ENCODE data around the gene FGD3.

The FGD3 gene

DNA sequence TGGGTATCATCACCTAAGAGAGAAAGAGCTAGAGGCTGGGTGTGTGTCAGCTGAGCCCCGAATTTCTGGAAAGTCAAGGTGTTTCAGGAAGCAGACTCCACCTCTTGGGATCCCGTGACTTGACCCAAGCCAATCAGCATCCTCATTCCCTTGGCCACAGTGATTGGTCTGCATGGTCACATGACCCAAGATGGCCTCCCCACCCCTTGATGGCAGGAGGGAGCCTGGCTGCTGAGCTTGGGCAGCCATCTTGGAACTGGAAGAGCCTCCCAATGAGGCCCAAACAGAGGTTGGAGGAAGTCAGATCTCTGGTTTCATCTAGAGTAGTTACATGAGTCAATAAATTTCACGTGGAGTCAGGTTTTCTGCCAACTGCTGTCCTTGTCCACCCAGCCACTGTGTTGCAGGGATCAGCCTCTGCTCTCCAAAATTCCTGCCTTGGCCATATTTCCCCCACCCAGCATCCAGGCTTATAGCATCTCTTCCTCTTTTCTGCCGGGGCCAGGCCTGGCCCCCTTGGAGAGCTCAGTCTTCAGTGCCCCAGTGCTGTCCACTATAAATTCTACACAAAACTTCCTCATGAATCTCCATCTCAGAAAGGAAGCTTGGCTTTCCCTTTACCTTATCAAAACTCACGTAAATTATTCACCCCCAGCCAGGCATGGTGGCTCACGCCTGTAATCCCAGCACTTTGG lies 93.9 kb downstream of the FGD3 start:
- Histone ChIP-seq H4K20me1 (ENCODE audit: insufficient read depth, low read length) (no peaks in the 10 kb centered on the region), H3K9me3 (replicated peaks; ENCODE audit: insufficient read depth, low read length) (no peaks in the 10 kb centered on the region), H3F3A (ENCODE audit: insufficient read depth, low read length) (no peaks in the 10 kb centered on the region), H3K79me2 (ENCODE audit: low read length) (no peaks in the 10 kb centered on the region), H3K27ac (ENCODE audit: low read length) (no peak overlapping the region), H3K27me3 (replicated peaks; ENCODE audit: insufficient read depth, low read length) (no peaks in the 10 kb centered on the region), H3K9me2 (replicated peaks; ENCODE audit: insufficient read depth, low read length) (no peaks in the 10 kb centered on the region), H3K4me2 (ENCODE audit: low read depth, low read length) (no peak overlapping the region), H3K4me1 (ENCODE audit: low read length) (no peaks in the 10 kb centered on the region), H2AFZ (ENCODE audit: low read length) (no peak overlapping the region), H3K9ac (ENCODE audit: low read length) (no peak overlapping the region), H3K36me3 (replicated peaks; ENCODE audit: insufficient read depth, low read length) (no peaks in the 10 kb centered on the region), H3K4me3 (ENCODE audit: low read length) (no peak overlapping the region)
- TF ChIP-seq CTCF (IDR thresholded peaks at IDR 0.05; ENCODE audit: low read length), result no peak
- no peak for TF ChIP-seq EZH2phosphoT487 (IDR thresholded peaks at IDR 0.05; ENCODE audit: low read length)
- TF ChIP-seq EZH2 (optimal IDR thresholded peaks at IDR 0.05; ENCODE audit: low read depth, low read length), result no peak
- no peak for DNase-seq

- H3K9ac ChIP-seq (ENCODE audit: low read length), result no peak overlapping the region
- H4K20me1 ChIP-seq (ENCODE audit: insufficient read depth, low read length), result no peaks in the 10 kb centered on the region
- no peaks in the 10 kb centered on the region for H3K4me1 ChIP-seq (ENCODE audit: low read length)
- H3K36me3 ChIP-seq (replicated peaks; ENCODE audit: insufficient read depth, low read length), result no peaks in the 10 kb centered on the region
- no peak overlapping the region for H3K27ac ChIP-seq (ENCODE audit: low read length)
- no peak overlapping the region for H3K4me3 ChIP-seq (ENCODE audit: low read length)
- H3F3A ChIP-seq (ENCODE audit: insufficient read depth, low read length), result no peaks in the 10 kb centered on the region
- no peak overlapping the region for H2AFZ ChIP-seq (ENCODE audit: low read length)
- no peak overlapping the region for H3K4me2 ChIP-seq (ENCODE audit: low read depth, low read length)
- no peak for TF ChIP-seq EZH2 (optimal IDR thresholded peaks at IDR 0.05; ENCODE audit: low read depth, low read length)
- no peak for TF ChIP-seq EZH2phosphoT487 (IDR thresholded peaks at IDR 0.05; ENCODE audit: low read length)
- TF ChIP-seq CTCF (IDR thresholded peaks at IDR 0.05; ENCODE audit: low read length), result no peak
- no peaks in the 10 kb centered on the region for H3K9me2 ChIP-seq (replicated peaks; ENCODE audit: insufficient read depth, low read length)
- H3K27me3 ChIP-seq (replicated peaks; ENCODE audit: insufficient read depth, low read length), result no peaks in the 10 kb centered on the region
- no peak for DNase-seq
- H3K79me2 ChIP-seq (ENCODE audit: low read length), result no peaks in the 10 kb centered on the region
- H3K9me3 ChIP-seq (replicated peaks; ENCODE audit: insufficient read depth, low read length), result no peaks in the 10 kb centered on the region
These were observed 95.8 kb downstream of the FGD3 start for GRCh38 chr9:93043122-93043521.

DNA sequence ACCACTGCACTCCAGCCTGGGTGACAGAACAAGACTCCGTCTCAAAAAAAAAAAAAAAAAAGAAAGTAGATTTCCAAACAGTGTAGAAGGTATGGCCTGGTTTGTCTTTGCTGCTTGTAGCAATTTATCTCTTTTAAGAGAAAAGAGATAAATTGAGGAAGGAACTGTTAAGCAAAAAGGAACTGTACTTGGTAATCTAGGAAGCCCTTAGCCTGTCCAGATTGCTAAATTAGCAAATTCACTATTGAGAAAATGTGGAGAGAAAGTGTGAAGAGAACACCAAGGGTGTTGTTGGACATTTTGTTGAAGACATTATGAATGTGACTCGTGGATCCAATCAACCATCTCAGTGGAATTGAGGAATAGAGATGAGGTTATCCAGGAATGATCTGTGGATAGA lies 98.2 kb downstream of the FGD3 start:
- H3K9ac ChIP-seq (ENCODE audit: low read length), result no peak overlapping the region
- H3K27ac ChIP-seq (ENCODE audit: low read length), result no peak overlapping the region
- no peaks in the 10 kb centered on the region for H3K27me3 ChIP-seq (replicated peaks; ENCODE audit: insufficient read depth, low read length)
- no peak for DNase-seq
- no peak overlapping the region for H2AFZ ChIP-seq (ENCODE audit: low read length)
- no peak overlapping the region for H3K4me3 ChIP-seq (ENCODE audit: low read length)
- H3K9me2 ChIP-seq (replicated peaks; ENCODE audit: insufficient read depth, low read length), result no peaks in the 10 kb centered on the region
- H3K4me1 ChIP-seq (ENCODE audit: low read length), result no peaks in the 10 kb centered on the region
- H3K36me3 ChIP-seq (replicated peaks; ENCODE audit: insufficient read depth, low read length), result no peaks in the 10 kb centered on the region
- H3K9me3 ChIP-seq (replicated peaks; ENCODE audit: insufficient read depth, low read length), result no peaks in the 10 kb centered on the region
- H3F3A ChIP-seq (ENCODE audit: insufficient read depth, low read length), result no peaks in the 10 kb centered on the region
- no peak for TF ChIP-seq EZH2 (optimal IDR thresholded peaks at IDR 0.05; ENCODE audit: low read depth, low read length)
- TF ChIP-seq EZH2phosphoT487 (IDR thresholded peaks at IDR 0.05; ENCODE audit: low read length), result no peak
- TF ChIP-seq CTCF (IDR thresholded peaks at IDR 0.05; ENCODE audit: low read length), result no peak
- no peaks in the 10 kb centered on the region for H3K79me2 ChIP-seq (ENCODE audit: low read length)
- H3K4me2 ChIP-seq (ENCODE audit: low read depth, low read length), result no peak overlapping the region
- no peaks in the 10 kb centered on the region for H4K20me1 ChIP-seq (ENCODE audit: insufficient read depth, low read length)
